GM10847 (cell line): Measurements from ENCODE around the gene DENND5A.

Experiments
- POLR2A ChIP-seq: IDR thresholded peaks from 2 replicates; pipeline ENCODE4 v1.6.1; 2011; ENCODE audit not compliant: insufficient read length; ENCODE audit errors: extremely low read depth

Gene DENND5A

DNA sequence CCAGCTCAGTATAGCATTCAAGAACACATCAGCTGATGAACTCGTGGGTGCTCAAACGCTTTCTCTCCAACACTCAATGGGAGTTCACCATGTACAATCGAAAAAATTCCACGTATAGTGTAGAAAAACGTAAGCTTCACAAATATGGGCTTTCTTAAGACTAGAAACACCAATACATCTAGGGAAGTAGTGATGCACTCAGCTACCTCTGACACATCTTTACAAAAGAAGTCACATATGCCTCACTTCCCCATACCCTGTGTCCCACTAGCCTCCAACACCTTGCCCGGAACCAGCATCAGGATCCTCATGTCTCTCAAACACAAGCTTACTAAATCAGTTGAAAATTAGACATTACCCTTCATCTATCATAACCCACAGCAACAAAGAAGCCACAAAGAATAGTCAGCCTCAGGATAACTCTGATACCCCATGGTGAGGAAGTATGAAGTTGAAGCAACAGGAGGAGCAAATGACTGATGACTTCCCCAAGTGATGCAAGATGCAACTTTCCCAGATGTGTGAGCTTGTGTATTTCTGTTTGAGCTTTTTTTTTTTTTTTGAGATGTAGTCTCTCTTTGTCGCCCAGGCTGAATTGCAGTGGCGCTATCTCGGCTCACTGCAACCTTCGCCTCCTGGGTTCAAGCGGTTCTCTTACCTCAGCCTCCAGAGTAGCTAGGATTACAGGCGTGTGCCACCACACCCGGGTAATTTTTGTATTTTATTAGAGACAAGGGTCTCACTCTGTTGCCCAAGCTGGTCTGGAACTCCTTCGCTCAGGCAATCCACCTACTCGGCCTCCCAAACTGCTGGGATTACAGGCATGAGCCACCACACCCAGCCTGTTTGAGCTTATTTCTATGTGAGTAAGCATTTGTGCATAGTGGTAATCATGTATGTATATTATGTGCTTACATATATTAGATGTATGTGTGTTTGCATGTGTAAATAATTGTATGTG lies 8.5 kb upstream of the DENND5A start:
- TF ChIP-seq POLR2A, result no peak

DNA sequence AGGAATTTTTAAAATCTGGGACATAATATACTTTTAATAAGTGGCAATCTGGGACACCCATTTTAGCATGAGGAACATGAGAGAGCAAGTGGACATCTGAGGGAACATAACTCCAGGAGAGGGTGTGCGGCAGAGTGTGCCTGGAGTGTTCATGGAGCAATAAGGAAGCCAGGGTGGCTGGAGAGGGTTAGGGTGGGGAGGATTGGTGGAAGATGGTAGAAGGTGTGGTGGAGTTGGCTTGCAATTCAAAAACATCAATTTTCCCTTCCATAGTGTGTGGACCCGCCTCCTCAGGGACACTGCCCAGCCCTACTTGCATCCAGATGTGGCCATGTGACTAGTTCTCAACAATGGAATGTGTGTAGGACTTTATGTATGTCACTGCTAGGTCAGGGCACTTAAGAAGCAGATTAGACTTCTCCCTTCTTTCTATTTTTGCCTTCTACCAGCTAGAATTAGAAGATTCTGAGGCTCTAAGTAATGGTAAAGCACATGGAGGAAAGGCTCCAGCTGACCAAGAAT lies 4.4 kb upstream of the DENND5A start:
- no peak for TF ChIP-seq POLR2A

DNA sequence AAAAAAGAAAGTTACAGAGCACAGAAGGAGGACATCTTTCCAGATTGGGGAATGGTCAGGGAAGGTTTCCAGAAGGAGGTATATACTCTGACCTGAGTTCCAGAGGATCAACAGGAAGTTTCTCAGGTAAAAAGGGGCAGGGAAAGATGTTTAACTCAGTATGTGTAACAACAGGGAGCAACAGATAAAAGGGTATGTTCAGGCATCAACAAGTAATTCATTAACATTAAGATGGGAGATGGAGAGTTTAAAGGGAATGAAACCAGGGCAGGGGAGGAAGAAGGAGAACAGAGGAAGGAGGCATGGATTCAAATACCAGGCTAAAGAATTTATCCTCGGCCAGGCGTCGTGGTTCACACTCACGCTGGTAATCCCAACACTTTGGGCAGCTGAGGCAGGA lies 2.5 kb upstream of the DENND5A start:
- no peak for TF ChIP-seq POLR2A

DNA sequence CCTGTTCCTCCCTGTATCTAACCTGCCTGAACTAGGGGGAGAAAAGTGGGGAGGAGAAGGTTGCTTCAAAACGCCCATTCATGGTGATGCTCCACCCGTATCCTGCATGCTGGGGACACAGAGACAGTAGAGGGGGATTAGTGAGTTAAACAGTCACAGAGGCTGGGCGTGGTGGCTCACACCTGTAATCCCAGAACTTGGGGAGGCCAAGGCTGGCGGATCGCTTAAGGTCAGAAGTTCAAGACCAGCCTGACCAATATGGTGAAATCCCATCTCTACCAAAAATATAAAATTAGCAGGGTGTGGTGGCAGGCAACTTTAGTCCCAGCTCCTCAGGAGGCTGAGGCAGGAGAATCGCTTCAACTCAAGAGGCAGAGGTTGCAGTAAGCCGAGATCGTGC lies 1.8 kb upstream of the DENND5A start:
- TF ChIP-seq POLR2A, result no peak

DNA sequence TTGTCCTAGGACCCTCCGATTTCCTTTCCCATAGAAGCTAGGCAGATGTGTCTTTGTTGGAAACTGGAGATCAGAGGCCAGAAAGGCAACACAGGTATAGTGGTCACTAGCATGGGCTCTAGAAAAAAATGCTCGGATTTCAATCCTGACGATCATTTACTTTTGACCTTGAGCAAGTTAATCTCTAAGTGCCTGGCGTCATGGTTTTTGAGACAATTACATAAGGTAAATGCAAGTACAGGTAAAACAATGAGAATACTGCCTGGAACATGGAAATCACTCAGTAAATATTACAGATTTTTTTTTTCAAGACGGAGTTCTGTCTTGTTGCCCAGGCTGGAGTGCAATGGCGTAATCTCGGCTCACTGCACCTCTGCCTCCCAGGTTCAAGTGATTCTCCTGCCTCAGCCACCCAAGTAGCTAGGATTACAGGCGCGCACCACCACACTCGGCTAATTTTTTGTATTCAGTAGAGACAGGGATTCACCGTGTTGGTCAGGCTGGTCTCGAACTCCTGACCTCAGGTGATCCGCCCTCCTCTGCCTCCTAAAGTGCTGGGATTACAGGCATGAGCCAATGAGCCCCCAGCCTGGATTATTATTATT lies 1.1 kb upstream of the DENND5A start:
- TF ChIP-seq POLR2A, result no peak

DNA sequence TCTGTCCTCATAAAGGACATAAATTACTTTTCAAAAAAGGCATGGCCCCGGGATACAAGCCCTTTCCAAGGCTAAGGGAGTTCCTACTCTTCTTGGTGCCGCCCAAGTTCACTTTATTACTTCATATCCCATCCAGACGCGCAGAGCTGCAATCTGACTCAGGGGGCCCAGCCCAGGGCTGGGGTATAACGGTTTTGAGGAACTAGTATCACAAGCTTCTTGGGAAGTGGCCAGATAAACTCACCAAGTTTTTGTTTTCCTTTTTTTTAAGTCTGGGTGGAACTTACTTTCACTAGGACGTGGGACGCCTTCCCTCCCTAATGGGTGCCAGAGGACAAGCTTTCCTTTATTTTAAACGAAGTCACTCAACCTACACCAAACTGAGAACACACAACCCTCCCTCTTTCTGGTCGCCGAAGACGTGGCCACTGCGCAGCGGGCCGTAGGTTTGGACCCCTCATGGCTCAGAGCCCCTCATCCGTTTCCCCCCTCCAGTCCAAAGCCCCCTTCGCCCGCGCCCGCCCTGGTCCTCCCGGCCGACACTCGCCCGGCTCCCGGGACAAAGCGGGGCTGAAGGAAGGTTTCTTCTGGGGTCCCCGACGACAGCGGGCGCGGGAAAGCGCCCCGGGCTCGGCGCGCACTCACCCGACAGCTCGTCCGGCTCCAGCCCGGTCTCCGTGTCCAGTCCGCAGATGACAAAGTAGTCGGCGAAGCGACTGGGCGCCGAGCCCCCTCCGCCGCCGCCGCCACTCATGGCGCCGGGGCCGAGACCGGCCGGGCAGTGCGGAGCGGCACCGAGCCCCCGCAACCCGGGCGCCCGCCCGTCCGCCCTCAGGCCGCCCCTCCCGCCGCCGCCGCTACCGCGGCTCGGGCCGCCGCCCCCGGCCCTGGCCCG lies 587 bp downstream of the DENND5A start:
- TF ChIP-seq POLR2A, result no peak

DNA sequence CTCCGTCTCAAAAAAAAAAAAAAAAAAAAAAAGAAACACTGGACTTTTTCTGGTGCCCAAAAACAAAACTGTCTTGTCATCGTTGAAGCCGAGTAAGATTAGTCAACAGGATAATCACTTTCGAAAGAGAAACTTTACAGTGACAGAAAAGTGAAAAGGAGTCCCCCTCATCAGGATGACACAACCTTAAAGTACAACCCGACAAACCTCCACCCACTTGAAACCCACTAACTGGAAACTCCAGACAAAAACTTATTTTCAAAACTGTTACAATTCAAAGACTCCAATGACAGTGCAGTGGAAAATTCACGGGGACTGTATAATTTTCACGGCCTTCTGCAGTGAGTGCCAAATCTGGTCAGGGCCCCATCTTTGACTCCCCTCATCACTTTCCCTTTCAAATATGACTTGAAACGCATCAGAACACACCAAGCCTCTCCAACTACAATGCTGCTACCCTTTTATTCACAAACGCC lies 1.3 kb downstream of the DENND5A start:
- no peak for TF ChIP-seq POLR2A

DNA sequence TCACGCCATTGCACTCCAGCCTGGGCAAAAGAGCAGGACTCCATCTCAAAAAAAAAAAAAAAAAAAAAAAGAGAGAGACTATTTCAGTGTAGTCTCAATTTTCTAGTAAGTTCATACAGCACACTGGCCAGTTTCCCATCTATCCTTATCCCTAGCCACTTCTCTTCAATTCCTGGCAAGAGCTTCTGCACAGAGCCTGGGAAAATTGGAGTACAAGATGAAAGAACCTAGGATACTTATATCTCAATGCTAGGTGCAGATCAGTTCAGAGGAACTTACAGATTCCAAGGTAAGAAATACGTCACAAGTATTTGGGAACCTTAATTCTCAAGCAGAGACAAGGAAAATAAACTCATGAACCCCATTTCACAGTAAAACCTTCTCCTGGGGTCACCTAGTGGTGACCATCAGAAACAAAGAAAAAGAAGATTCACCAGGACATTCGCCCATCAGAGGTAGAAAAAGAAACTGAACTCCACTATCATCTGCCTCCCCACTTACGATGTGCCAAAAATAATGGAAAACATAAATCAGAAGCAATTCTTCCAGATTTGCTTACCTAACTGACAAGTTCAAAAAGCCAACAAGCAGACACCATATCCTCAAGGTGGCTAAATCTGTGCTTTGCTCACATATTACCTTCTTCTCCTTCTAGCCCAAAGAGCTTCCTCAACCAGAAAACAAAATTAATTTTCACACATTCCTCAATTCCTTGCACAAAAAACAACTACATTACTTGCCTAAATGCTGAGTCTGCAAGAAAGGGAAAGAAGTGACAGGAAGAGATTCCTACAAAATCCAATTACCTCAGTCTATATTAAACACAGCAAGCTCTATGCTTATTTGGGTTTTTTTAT lies 4.9 kb downstream of the DENND5A start:
- TF ChIP-seq POLR2A, result no peak

DNA sequence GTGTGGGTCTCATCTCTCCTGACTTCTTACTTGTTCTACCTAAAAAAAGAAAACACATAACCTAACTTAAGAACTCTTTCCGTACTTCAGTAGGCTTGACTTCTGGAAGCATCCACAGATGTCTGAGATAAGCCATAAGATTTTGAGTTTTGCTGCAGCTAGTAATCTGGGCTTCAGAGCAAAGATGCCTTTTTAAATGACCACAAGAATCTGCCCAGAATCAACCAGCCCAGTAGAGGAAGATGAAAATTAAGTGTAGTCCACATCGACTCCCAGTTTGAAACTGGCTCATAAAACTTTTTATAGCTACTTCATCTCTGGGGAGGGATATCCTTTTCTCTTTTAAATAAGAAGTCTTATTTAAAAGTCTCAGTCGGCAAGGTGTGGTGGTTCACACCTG lies 10.7 kb downstream of the DENND5A start:
- no peak for TF ChIP-seq POLR2A

DNA sequence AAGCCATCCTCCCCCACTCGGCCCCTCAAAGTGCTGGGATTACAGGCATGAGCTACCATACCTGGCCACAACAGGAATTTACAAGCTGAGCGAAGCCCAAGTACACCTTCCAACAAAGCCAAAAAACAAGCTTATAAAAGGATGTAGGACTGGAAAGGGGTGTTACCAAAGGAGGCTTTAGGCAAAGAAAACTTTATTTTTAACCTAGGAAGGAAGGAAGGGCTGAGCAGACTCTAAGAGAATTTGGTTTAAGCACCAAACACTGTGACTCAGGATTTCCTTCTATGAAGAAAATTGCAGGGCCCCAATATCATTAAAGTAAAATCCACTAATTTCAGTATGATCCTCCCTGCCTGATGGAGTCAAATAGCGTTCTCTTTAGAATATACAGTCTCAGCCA lies 12.1 kb downstream of the DENND5A start:
- no peak for TF ChIP-seq POLR2A

DNA sequence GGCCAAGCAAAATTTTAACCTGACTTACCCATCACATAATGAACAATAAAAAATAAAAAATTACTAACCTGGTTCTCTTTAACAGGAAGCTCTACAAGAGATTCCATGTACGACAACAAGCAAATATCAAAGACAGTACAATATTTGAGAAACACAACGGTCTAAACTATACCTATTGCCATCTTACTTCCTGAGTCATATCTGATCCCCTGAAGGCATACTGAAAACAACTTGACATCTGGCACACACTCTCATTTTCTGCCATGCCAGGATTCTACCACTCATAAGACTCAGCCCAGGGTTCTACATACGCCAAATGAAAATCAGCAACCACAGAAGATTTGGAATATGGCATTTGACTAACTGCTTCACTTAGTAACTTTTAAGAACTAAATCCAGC lies 13.8 kb downstream of the DENND5A start:
- no peak for TF ChIP-seq POLR2A

DNA sequence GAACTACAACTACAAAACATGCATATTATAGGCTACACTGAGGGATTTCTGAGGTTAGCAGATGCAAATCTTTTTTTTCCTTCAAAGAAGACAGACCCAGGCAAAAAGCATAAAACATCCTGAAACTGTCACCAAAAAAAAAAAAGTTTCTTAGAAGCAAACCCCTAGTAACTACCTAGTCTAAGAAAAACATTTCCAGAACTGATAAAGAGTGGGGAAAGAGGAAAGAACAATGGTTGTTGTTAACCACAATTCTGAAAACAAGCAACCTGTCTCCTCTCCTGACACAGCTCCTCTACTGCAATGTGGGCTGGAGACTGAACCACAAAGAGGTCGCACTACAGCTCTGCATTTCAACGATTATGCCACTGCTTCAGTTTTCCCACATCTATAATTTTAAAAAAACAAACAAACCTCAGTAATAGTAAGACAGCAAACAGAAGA lies 15.0 kb downstream of the DENND5A start:
- no peak for TF ChIP-seq POLR2A

DNA sequence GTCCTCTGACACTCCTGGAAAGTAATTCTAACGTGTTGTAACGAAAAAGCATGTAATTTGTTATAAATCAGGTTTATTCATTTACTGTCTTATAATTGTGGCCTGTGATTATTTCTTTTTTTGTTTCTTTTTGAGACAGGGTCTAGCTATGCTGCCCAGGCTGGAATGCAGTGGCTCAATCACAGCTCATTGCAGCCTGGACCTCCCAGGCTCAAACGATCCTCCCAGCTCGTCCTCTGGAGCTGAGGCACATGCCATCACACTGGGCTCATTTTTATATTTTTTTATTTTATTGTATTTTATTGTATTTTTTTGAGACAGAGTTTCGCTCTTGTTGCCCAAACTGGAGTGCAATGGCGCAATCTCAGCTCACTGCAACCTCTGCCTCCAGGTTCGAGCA lies 15.9 kb downstream of the DENND5A start:
- no peak for TF ChIP-seq POLR2A

DNA sequence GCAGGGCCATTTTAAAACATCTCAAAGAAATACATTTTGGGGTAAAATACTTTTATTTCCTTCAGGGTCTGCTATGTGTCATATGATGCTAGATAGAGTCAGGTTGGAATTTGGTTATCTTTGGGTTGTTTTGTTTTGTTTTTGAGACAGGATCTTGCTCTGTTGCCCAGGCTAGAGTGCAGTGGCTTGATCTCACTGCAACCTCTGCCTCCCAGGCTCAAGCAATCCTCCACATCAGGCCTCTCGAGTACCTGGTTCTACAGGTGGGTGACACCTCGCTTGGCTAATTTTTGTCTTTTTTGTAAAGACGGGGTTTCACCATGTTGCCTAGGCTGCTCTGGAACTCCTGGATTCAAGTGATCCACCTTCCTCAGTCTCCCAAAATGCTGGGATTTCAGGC lies 17.3 kb downstream of the DENND5A start:
- TF ChIP-seq POLR2A, result no peak
